GM12892 (cell line): Measurements from ENCODE around the gene FREM1.
A peak's percentile ranks its signal among the peaks of the same experiment; 100 is the strongest.

Source experiments
- DNase-seq: peaks from one replicate; pipeline ENCODE4 v3.0.0; 2011; ENCODE audit not compliant: insufficient read length
- FAIRE-seq: peaks from 2 replicates; lab custom pipeline; 2011; peaks lifted over from hg19 to GRCh38; lab: Jason Lieb, UNC
- POLR2A ChIP-seq: IDR thresholded peaks from 2 replicates; pipeline ENCODE4 v1.6.1; 2011; ENCODE audit warnings: low read depth, low read length, control low read depth
- POLR2AphosphoS5 ChIP-seq: IDR thresholded peaks from 2 replicates; pipeline ENCODE4 v1.6.1; 2011; ENCODE audit warnings: low read depth, low read length, control low read depth
- TAF1 ChIP-seq: IDR thresholded peaks from 2 replicates; pipeline ENCODE4 v1.6.1; 2011; ENCODE audit warnings: low read depth, mild to moderate bottlenecking, control low read depth, low read length, borderline replicate concordance

The FREM1 gene

GRCh38 chr9:14747111-14747510 lies 163.1 kb downstream of the FREM1 start:
- FAIRE-seq: no peak
- no peak for TF ChIP-seq POLR2AphosphoS5
- TF ChIP-seq POLR2A: no peak
- no peak for TF ChIP-seq TAF1
- no peak for DNase-seq

- DNase-seq (no peak), FAIRE-seq (no peak)
- TF ChIP-seq TAF1: no peak
- TF ChIP-seq POLR2AphosphoS5: no peak
- TF ChIP-seq POLR2A: no peak
Measured at GRCh38 chr9:14746626-14747025, 163.6 kb downstream of the FREM1 start.

- TF ChIP-seq TAF1: no peak
- TF ChIP-seq POLR2A: no peak
- no peak for TF ChIP-seq POLR2AphosphoS5
- FAIRE-seq: no peak
- no peak for DNase-seq
Measured at GRCh38 chr9:14744768-14745167, 165.5 kb downstream of the FREM1 start.

- DNase-seq: no peak
- TF ChIP-seq POLR2A (no peak), TAF1 (no peak), POLR2AphosphoS5 (no peak)
- FAIRE-seq: peak; percentile 14
Measured at GRCh38 chr9:14741369-14741768, 168.9 kb downstream of the FREM1 start.

- DNase-seq (no peak), FAIRE-seq (no peak)
- TF ChIP-seq TAF1: no peak
- no peak for TF ChIP-seq POLR2A
- no peak for TF ChIP-seq POLR2AphosphoS5
Measured at GRCh38 chr9:14733133-14733532, 177.1 kb downstream of the FREM1 start.

GRCh38 chr9:14731294-14731981 lies 178.8 kb downstream of the FREM1 start:
- no peak for DNase-seq
- TF ChIP-seq POLR2A (no peak), TAF1 (no peak), POLR2AphosphoS5 (no peak)
- FAIRE-seq: no peak

- TF ChIP-seq TAF1 (no peak), POLR2AphosphoS5 (no peak)
- DNase-seq (no peak), FAIRE-seq (no peak)
Measured at GRCh38 chr9:14730461-14730898, 179.7 kb downstream of the FREM1 start.

GRCh38 chr9:14723301-14723700 lies 186.9 kb downstream of the FREM1 start:
- FAIRE-seq (no peak), DNase-seq (no peak)
- no peak for TF ChIP-seq POLR2AphosphoS5
- no peak for TF ChIP-seq TAF1
- no peak for TF ChIP-seq POLR2A

- DNase-seq (no peak), FAIRE-seq (no peak)
- no peak for TF ChIP-seq POLR2AphosphoS5
- TF ChIP-seq TAF1: no peak
- TF ChIP-seq POLR2A: no peak
Measured at GRCh38 chr9:14722391-14723035, 187.7 kb downstream of the FREM1 start, which contains the start of gene CER1. Gene CER1 (minus strand): TSS chr9:14722733. CDS start chr9:14722672, 61 bp downstream.

GRCh38 chr9:14719231-14719923 lies 190.9 kb downstream of the FREM1 start:
- FAIRE-seq: no peak
- DNase-seq: no peak
- TF ChIP-seq POLR2AphosphoS5 (no peak), TAF1 (no peak), POLR2A (no peak)

- DNase-seq (no peak), FAIRE-seq (no peak)
- TF ChIP-seq TAF1 (no peak), POLR2A (no peak), POLR2AphosphoS5 (no peak)
Measured at GRCh38 chr9:14715102-14715501, 195.1 kb downstream of the FREM1 start.
